Tibial nerve (tissue), 4 donors: Measurements from ENCODE around the gene PIK3AP1.

Source experiments
- EP300 ChIP-seq, 2 donors: sonication (generic); formaldehyde crosslinking; IDR thresholded peaks; one replicate each; pipeline ENCODE4 v1.6.1; 2017; ENCODE audit warnings: antibody characterized with exemption in 2 of 2, mild to moderate bottlenecking in 1 of 2
- POLR2A ChIP-seq, 2 donors: fragments of 450-650 bp; IDR thresholded peaks; one replicate each; pipeline ENCODE4 v1.6.1; 2017; ENCODE audit warnings: antibody characterized with exemption in 2 of 2, mild to moderate bottlenecking in 2 of 2, moderate library complexity in 2 of 2
- TF ChIP-seq, protein P1 (sequence below), 5 experiments: fragments of 200-600 bp in 3 of 5; fragments of 450-650 bp in 2 of 5; sonication (generic) in 3 of 5; IDR thresholded peaks; one replicate each; pipeline ENCODE4 v1.5.1; 2016 to 2019; ENCODE audit warnings: antibody characterized with exemption in 5 of 5, mild to moderate bottlenecking in 3 of 5, moderate library complexity in 2 of 5

GRCh38 chr10:96641396-96642295, 78.7 kb downstream of the PIK3AP1 start:
- TF ChIP-seq, protein P1, sequence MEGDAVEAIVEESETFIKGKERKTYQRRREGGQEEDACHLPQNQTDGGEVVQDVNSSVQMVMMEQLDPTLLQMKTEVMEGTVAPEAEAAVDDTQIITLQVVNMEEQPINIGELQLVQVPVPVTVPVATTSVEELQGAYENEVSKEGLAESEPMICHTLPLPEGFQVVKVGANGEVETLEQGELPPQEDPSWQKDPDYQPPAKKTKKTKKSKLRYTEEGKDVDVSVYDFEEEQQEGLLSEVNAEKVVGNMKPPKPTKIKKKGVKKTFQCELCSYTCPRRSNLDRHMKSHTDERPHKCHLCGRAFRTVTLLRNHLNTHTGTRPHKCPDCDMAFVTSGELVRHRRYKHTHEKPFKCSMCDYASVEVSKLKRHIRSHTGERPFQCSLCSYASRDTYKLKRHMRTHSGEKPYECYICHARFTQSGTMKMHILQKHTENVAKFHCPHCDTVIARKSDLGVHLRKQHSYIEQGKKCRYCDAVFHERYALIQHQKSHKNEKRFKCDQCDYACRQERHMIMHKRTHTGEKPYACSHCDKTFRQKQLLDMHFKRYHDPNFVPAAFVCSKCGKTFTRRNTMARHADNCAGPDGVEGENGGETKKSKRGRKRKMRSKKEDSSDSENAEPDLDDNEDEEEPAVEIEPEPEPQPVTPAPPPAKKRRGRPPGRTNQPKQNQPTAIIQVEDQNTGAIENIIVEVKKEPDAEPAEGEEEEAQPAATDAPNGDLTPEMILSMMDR (IDR thresholded peaks at IDR 0.05) = no peak
- TF ChIP-seq EP300 (IDR thresholded peaks at IDR 0.05) (no peak), POLR2A (IDR thresholded peaks at IDR 0.05) (no peak)
